HL-60 (cell line): ENCODE data around the gene TRIP10.
A peak's percentile ranks its signal among the peaks of the same experiment; 100 is the strongest.

Source experiments
- DNase-seq, 2 experiments: peaks; one replicate each; pipeline ENCODE4 v3.0.0-alpha.2; 2010 to 2020; ENCODE audit warnings: low read depth in 1 of 2, low spot score in 1 of 2
- H3K27ac ChIP-seq: fragments of 250-450 bp; sonication (Bioruptor Pico); replicated peaks from 2 replicates; pipeline ENCODE4 v1.5.1; 2020; ENCODE audit warnings: mild to moderate bottlenecking, moderate library complexity
- H3K27me3 ChIP-seq: fragments of 250-450 bp; sonication (Bioruptor Pico); 2 replicates; pipeline ENCODE4 v1.5.1; 2021; ENCODE audit warnings: mild to moderate bottlenecking, moderate library complexity; ENCODE audit not compliant: insufficient read depth, poor library complexity, severe bottlenecking
- H3K4me3 ChIP-seq: replicated peaks from 2 replicates; pipeline ENCODE4 v1.5.1; 2011; ENCODE audit warnings: mild to moderate bottlenecking, control low read depth, low read length; ENCODE audit not compliant: insufficient read depth
- GABPA ChIP-seq: IDR thresholded peaks from 2 replicates; pipeline ENCODE4 v1.6.1; 2012; ENCODE audit warnings: low read depth
- POLR2AphosphoS5 ChIP-seq: IDR thresholded peaks from 2 replicates; pipeline ENCODE4 v1.6.1; 2012; ENCODE audit warnings: low read depth
- REST ChIP-seq: IDR thresholded peaks from 2 replicates; pipeline ENCODE4 v1.6.1; 2012; ENCODE audit warnings: low read depth; ENCODE audit not compliant: insufficient replicate concordance
- SPI1 ChIP-seq: IDR thresholded peaks from 2 replicates; pipeline ENCODE4 v1.6.1; 2012; ENCODE audit warnings: low read depth, mild to moderate bottlenecking, borderline replicate concordance
- TF ChIP-seq, protein P1 (sequence below): IDR thresholded peaks from one replicate; pipeline ENCODE4 v1.5.1; 2011; ENCODE audit warnings: low read length, control low read depth, inconsistent platforms; ENCODE audit not compliant: insufficient read depth

Gene TRIP10

DNA sequence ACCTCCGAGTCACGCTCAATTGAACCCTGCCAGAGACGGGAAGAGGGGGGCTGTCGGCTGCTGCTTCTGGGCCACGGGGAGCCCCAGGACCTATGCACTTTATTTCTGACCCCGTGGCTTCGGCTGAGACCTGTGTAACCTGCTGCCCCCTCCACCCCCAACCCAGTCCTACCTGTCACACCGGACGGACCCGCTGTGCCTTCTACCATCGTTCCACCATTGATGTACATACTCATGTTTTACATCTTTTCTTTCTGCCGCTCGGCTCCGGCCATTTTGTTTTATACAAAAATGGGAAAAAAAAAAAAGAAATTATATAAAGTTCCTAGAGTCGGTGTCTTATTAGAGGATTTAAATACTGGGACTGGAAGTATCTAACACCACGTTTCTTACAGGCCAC lies 11.7 kb downstream of the TRIP10 start:
- Histone ChIP-seq H3K27ac (no peak overlapping the region), H3K4me3 (no peak overlapping the region), H3K27me3 (no peaks in the 10 kb centered on the region)
- TF ChIP-seq GABPA = no peak
- no peak for TF ChIP-seq REST
- TF ChIP-seq POLR2AphosphoS5 = no peak
- TF ChIP-seq SPI1 = no peak
- TF ChIP-seq, protein P1, sequence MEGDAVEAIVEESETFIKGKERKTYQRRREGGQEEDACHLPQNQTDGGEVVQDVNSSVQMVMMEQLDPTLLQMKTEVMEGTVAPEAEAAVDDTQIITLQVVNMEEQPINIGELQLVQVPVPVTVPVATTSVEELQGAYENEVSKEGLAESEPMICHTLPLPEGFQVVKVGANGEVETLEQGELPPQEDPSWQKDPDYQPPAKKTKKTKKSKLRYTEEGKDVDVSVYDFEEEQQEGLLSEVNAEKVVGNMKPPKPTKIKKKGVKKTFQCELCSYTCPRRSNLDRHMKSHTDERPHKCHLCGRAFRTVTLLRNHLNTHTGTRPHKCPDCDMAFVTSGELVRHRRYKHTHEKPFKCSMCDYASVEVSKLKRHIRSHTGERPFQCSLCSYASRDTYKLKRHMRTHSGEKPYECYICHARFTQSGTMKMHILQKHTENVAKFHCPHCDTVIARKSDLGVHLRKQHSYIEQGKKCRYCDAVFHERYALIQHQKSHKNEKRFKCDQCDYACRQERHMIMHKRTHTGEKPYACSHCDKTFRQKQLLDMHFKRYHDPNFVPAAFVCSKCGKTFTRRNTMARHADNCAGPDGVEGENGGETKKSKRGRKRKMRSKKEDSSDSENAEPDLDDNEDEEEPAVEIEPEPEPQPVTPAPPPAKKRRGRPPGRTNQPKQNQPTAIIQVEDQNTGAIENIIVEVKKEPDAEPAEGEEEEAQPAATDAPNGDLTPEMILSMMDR = no peak
- DNase-seq = no peak

GRCh38 chr19:6752256-6753177 lies 13.0 kb downstream of the TRIP10 start:
- Histone ChIP-seq H3K4me3 (peak overlapping the region; percentile 35), H3K27me3 (no peaks in the 10 kb centered on the region), H3K27ac (no peak overlapping the region; the same call in 1 of the 2 replicates)
- no peak for DNase-seq
- TF ChIP-seq GABPA (no peak), SPI1 (no peak), REST (no peak), POLR2AphosphoS5 (no peak)
- TF ChIP-seq, protein P1 = no peak

DNA sequence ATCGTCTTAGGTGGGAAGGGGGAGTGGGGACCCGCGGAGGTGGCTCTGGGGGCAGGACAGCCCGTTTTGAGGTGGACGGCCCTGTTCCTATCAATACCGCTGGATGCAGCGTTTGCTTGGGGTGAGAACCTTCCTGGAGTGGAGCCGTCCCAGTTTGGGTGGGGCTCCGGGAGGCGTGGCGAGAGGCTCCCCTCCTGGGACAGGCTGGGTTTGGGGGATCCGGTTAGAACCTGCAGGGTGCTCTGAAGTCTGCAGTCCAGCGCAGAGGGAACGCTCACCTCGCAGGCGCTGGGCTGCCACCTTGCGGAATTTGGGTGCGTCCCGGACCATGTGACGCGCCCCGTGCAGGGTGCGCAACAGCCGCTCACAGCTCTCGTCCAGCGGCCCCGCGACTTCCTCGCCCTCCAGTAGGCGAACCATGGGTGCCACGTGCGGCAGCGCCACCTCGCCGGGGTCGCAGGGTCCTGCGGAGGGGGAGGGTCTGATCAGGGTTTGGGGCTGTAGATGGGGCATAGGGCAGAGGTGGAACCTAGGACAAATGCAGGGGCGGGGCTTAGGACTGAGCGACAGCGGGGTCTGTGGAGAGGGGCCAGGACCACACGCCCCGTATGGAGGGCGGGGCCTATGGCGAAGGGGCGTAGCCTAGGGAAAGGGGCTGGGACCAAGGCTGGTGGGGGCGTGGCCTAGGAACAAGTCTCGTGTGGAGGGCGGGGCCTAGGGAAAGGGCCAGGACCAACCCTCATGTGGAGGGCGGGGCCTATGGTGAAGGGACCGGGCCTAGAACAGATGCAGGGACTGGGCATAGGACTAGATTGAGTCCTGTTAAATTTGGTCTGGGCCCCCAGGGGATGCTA lies 13.9 kb downstream of the TRIP10 start:
- H3K4me3 ChIP-seq = peak overlapping the region; percentile 35
- H3K27ac ChIP-seq = peak overlapping the region; percentile 68
- peak; percentile 86 to 90 for DNase-seq
- TF ChIP-seq GABPA (no peak), POLR2AphosphoS5 (peak; percentile 82), SPI1 (peak; percentile 18; the same call in 1 of the 2 replicates), REST (no peak)
- TF ChIP-seq, protein P1 = peak; percentile 33
- H3K27me3 ChIP-seq = no peaks in the 10 kb centered on the region
